H1 (cell line): Measurements from ENCODE around the gene PRR5L. TPM values are rescaled to one million over a fixed set of nuclear protein-coding genes. Genes with fewer than 3 reads are reported as not detected.

Experiments
- CTCF ChIA-PET: fragments of 300-600 bp; sonication (Branson Sonifier 250); formaldehyde crosslinking; loops from one replicate; lab custom pipeline; 2021; ENCODE audit not compliant: partially characterized antibody; lab: Charles Lee
- POLR2A ChIA-PET: fragments of 300-600 bp; sonication (Branson Sonifier 250); formaldehyde crosslinking; loops from one replicate; lab custom pipeline; 2021; ENCODE audit warnings: inconsistent platforms; ENCODE audit not compliant: partially characterized antibody; lab: Charles Lee
- DNase-seq, 2 experiments: peaks; one replicate each; pipeline versions ENCODE4 v3.0.0 to v3.0.0-alpha.2; 2010 to 2022; ENCODE audit warnings: low spot score in 2 of 2, low read depth in 1 of 2, mixed read lengths in 1 of 2
- FAIRE-seq: peaks from 2 replicates; lab custom pipeline; 2011; peaks lifted over from hg19 to GRCh38; lab: Jason Lieb, UNC
- H2AFZ ChIP-seq: 2 replicates; pipeline ENCODE4 v1.8.1; 2012; ENCODE audit warnings: low read length, inconsistent platforms
- H2AK5ac ChIP-seq: 2 replicates; pipeline ENCODE4 v1.6.1; 2013; ENCODE audit warnings: low read depth, low read length
- H2BK120ac ChIP-seq: replicated peaks from 2 replicates; pipeline ENCODE3; 2013; ENCODE audit warnings: low read depth, low read length, inconsistent platforms
- H2BK12ac ChIP-seq: 2 replicates; pipeline ENCODE4 v1.6.1; 2013; ENCODE audit warnings: low read depth, low read length
- H2BK15ac ChIP-seq: 2 replicates; pipeline ENCODE4 v1.6.1; 2013; ENCODE audit warnings: low read length
- H2BK20ac ChIP-seq: 2 replicates; pipeline ENCODE4 v1.6.1; 2013; ENCODE audit warnings: low read length
- H2BK5ac ChIP-seq: 2 replicates; pipeline ENCODE4 v1.6.1; 2013; ENCODE audit warnings: low read depth, low read length
- H3K14ac ChIP-seq: 2 replicates; pipeline ENCODE4 v1.6.1; 2013; ENCODE audit warnings: inconsistent platforms; ENCODE audit not compliant: insufficient read length
- H3K18ac ChIP-seq: 2 replicates; pipeline ENCODE4 v1.6.1; 2013; ENCODE audit warnings: low read length; ENCODE audit errors: extremely low read depth
- H3K23ac ChIP-seq: 2 replicates; pipeline ENCODE4 v1.6.1; 2013; ENCODE audit warnings: inconsistent platforms; ENCODE audit not compliant: insufficient read length
- H3K23me2 ChIP-seq: 2 replicates; pipeline ENCODE4 v1.6.1; 2013; ENCODE audit warnings: low read depth, low read length
- H3K27ac ChIP-seq: 2 replicates; pipeline ENCODE4 v1.6.1; 2011; ENCODE audit warnings: low read depth, low read length, inconsistent platforms
- H3K27me3 ChIP-seq, 4 experiments: replicated peaks in 1 of 4; 1 replicate in 1 of 4; 2 replicates in 3 of 4; pipeline versions ENCODE4 v1.6.1 to v1.8.1; 2011 to 2013; ENCODE audit warnings: low read length in 3 of 4, mild to moderate bottlenecking in 3 of 4, inconsistent platforms in 2 of 4, mixed read lengths in 2 of 4, moderate library complexity in 1 of 4; ENCODE audit not compliant: control insufficient read depth in 3 of 4, insufficient read depth in 3 of 4; ENCODE audit errors: extremely low read depth in 1 of 4
- H3K36me3 ChIP-seq, 4 experiments: 2 replicates each; pipeline versions ENCODE4 v1.6.1 to v1.8.1; 2011 to 2013; ENCODE audit warnings: mild to moderate bottlenecking in 4 of 4, low read length in 3 of 4, moderate library complexity in 2 of 4, control low read depth in 1 of 4, inconsistent platforms in 1 of 4; ENCODE audit not compliant: insufficient read depth in 4 of 4, control insufficient read depth in 2 of 4
- H3K4ac ChIP-seq: replicated peaks from 2 replicates; pipeline ENCODE3; 2013; ENCODE audit warnings: low read length, low read depth, mixed read lengths, inconsistent platforms; ENCODE audit not compliant: insufficient read length
- H3K4me1 ChIP-seq, 4 experiments: replicated peaks in 1 of 4; 1 replicate in 1 of 4; 2 replicates in 3 of 4; pipeline versions ENCODE4 v1.6.1 to v1.8.1; 2011 to 2013; ENCODE audit warnings: low read length in 3 of 4, inconsistent platforms in 2 of 4, mixed read lengths in 1 of 4; ENCODE audit not compliant: insufficient read depth in 4 of 4, control insufficient read depth in 3 of 4
- H3K4me2 ChIP-seq, 2 experiments: 2 replicates each; pipeline versions ENCODE4 v1.6.1 to v1.8.1; 2011 to 2013; ENCODE audit warnings: low read depth in 2 of 2, low read length in 2 of 2, control low read depth in 1 of 2, inconsistent platforms in 1 of 2, mild to moderate bottlenecking in 1 of 2; ENCODE audit not compliant: insufficient read depth in 1 of 2
- H3K4me3 ChIP-seq, 4 experiments: fragments of 200-600, 300-600 bp in 1 of 4; sonication (generic), shearing (Covaris generic), sonication (Bioruptor Twin) in 1 of 4; 2 replicates each; pipeline versions ENCODE4 v1.5.1 to v1.8.1; 2011 to 2016; ENCODE audit warnings: low read length in 4 of 4, low read depth in 3 of 4, control low read depth in 2 of 4, inconsistent platforms in 2 of 4, mild to moderate bottlenecking in 2 of 4, mixed read lengths in 1 of 4, moderate library complexity in 1 of 4; ENCODE audit not compliant: insufficient read depth in 2 of 4; ENCODE audit errors: extremely low read depth in 1 of 4
- H3K56ac ChIP-seq: replicated peaks from 2 replicates; pipeline ENCODE3; 2013; ENCODE audit warnings: low read depth, mild to moderate bottlenecking, mixed read lengths, low read length, inconsistent platforms; ENCODE audit not compliant: insufficient read length
- H3K79me1 ChIP-seq: 2 replicates; pipeline ENCODE4 v1.6.1; 2013; ENCODE audit warnings: low read depth, low read length, control low read depth
- H3K79me2 ChIP-seq, 2 experiments: 2 replicates each; pipeline versions ENCODE4 v1.6.1 to v1.8.1; 2012 to 2013; ENCODE audit warnings: low read length in 2 of 2, mild to moderate bottlenecking in 2 of 2, inconsistent platforms in 1 of 2; ENCODE audit not compliant: insufficient read depth in 2 of 2, control insufficient read depth in 1 of 2
- H3K9ac ChIP-seq, 4 experiments: replicated peaks in 1 of 4; 1 replicate in 1 of 4; 2 replicates in 3 of 4; pipeline versions ENCODE4 v1.6.1 to v1.8.1; 2011 to 2013; ENCODE audit warnings: low read depth in 3 of 4, low read length in 3 of 4, control low read depth in 2 of 4, mild to moderate bottlenecking in 2 of 4, moderate library complexity in 2 of 4, inconsistent platforms in 1 of 4; ENCODE audit errors: extremely low read depth in 1 of 4
- H3K9me3 ChIP-seq, 2 experiments: 2 replicates each; pipeline versions ENCODE4 v1.6.1 to v1.8.1; 2012 to 2013; ENCODE audit warnings: mild to moderate bottlenecking in 2 of 2, moderate library complexity in 2 of 2, control low read depth in 1 of 2, inconsistent platforms in 1 of 2, low read depth in 1 of 2, low read length in 1 of 2, mixed read lengths in 1 of 2; ENCODE audit not compliant: insufficient read depth in 2 of 2
- H4K20me1 ChIP-seq, 2 experiments: replicated peaks in 1 of 2; 2 replicates each; pipeline versions ENCODE3 to v1.8.1; 2011 to 2013; ENCODE audit warnings: inconsistent platforms in 2 of 2, low read length in 2 of 2, mild to moderate bottlenecking in 1 of 2; ENCODE audit not compliant: insufficient read depth in 2 of 2, control insufficient read depth in 1 of 2
- H4K5ac ChIP-seq: 2 replicates; pipeline ENCODE4 v1.6.1; 2013; ENCODE audit warnings: low read length, low read depth, mixed read lengths, inconsistent platforms; ENCODE audit not compliant: insufficient read length
- H4K8ac ChIP-seq: 2 replicates; pipeline ENCODE4 v1.8.0; 2013; ENCODE audit warnings: mild to moderate bottlenecking, moderate library complexity, low read length, inconsistent platforms; ENCODE audit not compliant: insufficient read depth; ENCODE audit errors: extremely low read depth
- H4K91ac ChIP-seq: replicated peaks from 2 replicates; pipeline ENCODE3; 2013; ENCODE audit warnings: low read length, mixed read lengths, inconsistent platforms; ENCODE audit not compliant: insufficient read length
- HDAC2 ChIP-seq, 2 experiments: fragments of 300-600 bp in 1 of 2; sonication (generic) in 1 of 2; IDR thresholded peaks; 2 replicates each; pipeline ENCODE4 v1.6.1; 2011 to 2012; ENCODE audit warnings: low read depth in 2 of 2, low read length in 2 of 2, mild to moderate bottlenecking in 2 of 2, moderate library complexity in 2 of 2, borderline replicate concordance in 1 of 2, inconsistent platforms in 1 of 2
- KDM1A ChIP-seq: fragments of 200-600, 300-600 bp; sonication (generic); IDR thresholded peaks from 2 replicates; pipeline ENCODE4 v1.7.1; 2016; ENCODE audit warnings: mild to moderate bottlenecking, low read length, borderline replicate concordance
- KDM5A ChIP-seq: fragments of 200-600 bp; IDR thresholded peaks from 2 replicates; pipeline ENCODE4 v1.7.1; 2012; ENCODE audit warnings: mild to moderate bottlenecking, low read length, inconsistent platforms, mixed read lengths
- RAD21 ChIP-seq, 2 experiments: IDR thresholded peaks in 1 of 2; conservative IDR thresholded peaks in 1 of 2; 2 replicates each; pipeline ENCODE4 v1.6.1; 2011; ENCODE audit warnings: low read depth in 2 of 2, low read length in 2 of 2, improper control_type of control experiment in 1 of 2, inconsistent platforms in 1 of 2, mild to moderate bottlenecking in 1 of 2, moderate library complexity in 1 of 2
- RXRA ChIP-seq: IDR thresholded peaks from 2 replicates; pipeline ENCODE4 v1.6.1; 2011; ENCODE audit warnings: low read depth, mild to moderate bottlenecking, low read length, moderate library complexity; ENCODE audit not compliant: insufficient read depth
- WGBS, 2 experiments: shearing (Covaris generic) in 1 of 2; methylation state at CpG; one replicate each; pipeline versions ENCODE4 v1.1.6 to v1.1.7; 2013 to 2015; ENCODE audit warnings: low lambda C conversion rate in 2 of 2, mixed read lengths in 2 of 2, inconsistent platforms in 1 of 2, low coverage in 1 of 2, missing lambda C conversion rate in 1 of 2; ENCODE audit not compliant: insufficient replicate concordance in 2 of 2, insufficient coverage in 1 of 2, insufficient read length in 1 of 2; ENCODE audit errors: extremely low coverage in 1 of 2, missing lambda C conversion rate in 1 of 2; 5-methylcytosine and 5-hydroxymethylcytosine counted together
- polyA plus RNA-seq, 7 experiments: library from polyadenylated mRNA; depleted of rRNA in 3 of 7; stranded (reverse) in 5 of 7; unstranded in 2 of 7; fragments of >200 nt in 5 of 7; fragments of 200-250 nt in 2 of 7; gene quantifications; 1 replicate in 5 of 7; 2 replicates in 1 of 7; 4 replicates in 1 of 7; pipeline versions ENCODE4 v1.2.1 to v1.2.3, GENCODE V29; 2011 to 2013; ENCODE audit warnings: missing spikeins in 2 of 7, mixed read lengths in 2 of 7
- total RNA-seq: library from RNA; stranded (reverse); fragmentation: NEBNext Ultra II Directional; extraction: Animal tissue kit (Norgen Biotek cat#: 25700); gene quantifications from 2 replicates; pipeline ENCODE4 v1.2.1, GENCODE V29; 2021
- TF ChIP-seq, protein P1 (sequence below), 3 experiments: IDR thresholded peaks; 1 replicate in 2 of 3; 2 replicates in 1 of 3; pipeline versions ENCODE4 v1.5.1 to v1.6.1; 2011; ENCODE audit warnings: low read length in 3 of 3, mild to moderate bottlenecking in 3 of 3, inconsistent platforms in 2 of 3, low read depth in 1 of 3, moderate library complexity in 1 of 3; ENCODE audit not compliant: insufficient read depth in 1 of 3; ENCODE audit errors: control extremely low read depth in 1 of 3

The PRR5L gene
- total and polyA plus RNA-seq, 2 of the 8 experiments (the other 6 are each of a cell fraction or from before 2014, with no cell fraction given), result 6.6 to 10.1 TPM

DNA sequence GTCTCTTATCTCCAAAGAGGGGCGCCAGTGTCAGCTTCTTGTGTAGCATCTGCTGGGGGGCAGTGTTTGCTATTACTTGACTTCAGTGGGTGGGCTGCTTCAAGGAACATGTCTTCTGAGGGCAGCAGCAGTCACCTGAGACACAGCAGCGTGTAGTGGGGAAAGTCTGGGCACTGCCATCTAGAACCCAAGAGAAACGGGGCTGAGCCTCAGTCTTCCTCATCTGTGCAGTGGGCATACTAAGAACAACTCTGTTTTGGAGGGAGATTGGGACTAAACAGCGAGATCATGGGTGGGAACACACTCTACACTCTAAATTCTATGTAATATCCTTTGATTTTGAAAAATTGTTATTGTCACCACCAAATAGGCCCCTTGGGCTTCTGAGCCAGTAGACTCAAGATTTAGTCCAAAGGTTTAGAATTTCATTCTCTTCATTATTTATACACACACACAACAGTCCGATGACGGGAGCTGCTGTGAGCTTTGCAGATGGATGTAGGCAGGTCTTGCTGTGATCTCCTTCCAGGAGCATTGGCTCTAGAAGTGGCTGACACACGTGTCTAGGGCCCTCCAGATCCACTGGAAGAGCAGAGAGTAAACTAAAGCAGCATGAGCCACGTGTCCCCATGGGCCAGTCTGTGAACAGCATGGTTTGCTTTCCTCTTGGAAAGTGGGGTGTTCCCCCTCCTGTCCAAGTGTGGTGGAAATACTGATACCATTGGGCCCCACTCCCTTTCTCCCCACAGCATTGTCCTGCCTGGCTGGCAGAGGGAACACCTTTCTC, 162.2 kb downstream of the PRR5L start:
- TF ChIP-seq HDAC2 (IDR thresholded peaks at IDR 0.05; ENCODE audit: borderline replicate concordance in 1 of 2, low read depth in 2 of 2, low read length in 2 of 2) (peak in 1 of 2 experiments; percentile 79; a peak in 1 of 4 replicates), RXRA (no peak), RAD21 (IDR thresholded peaks at IDR 0.05 in 1 of 2, conservative IDR thresholded peaks at IDR 0.05 in 1 of 2; ENCODE audit: low read depth in 2 of 2, low read length in 2 of 2) (0 out of 4 replicates have a peak, but pooled peaks of 1 of the 2 experiments have one; percentile 3), KDM5A (no peak), KDM1A (peak; percentile 76; the same call in 1 of the 2 replicates)
- TF ChIP-seq, protein P1, sequence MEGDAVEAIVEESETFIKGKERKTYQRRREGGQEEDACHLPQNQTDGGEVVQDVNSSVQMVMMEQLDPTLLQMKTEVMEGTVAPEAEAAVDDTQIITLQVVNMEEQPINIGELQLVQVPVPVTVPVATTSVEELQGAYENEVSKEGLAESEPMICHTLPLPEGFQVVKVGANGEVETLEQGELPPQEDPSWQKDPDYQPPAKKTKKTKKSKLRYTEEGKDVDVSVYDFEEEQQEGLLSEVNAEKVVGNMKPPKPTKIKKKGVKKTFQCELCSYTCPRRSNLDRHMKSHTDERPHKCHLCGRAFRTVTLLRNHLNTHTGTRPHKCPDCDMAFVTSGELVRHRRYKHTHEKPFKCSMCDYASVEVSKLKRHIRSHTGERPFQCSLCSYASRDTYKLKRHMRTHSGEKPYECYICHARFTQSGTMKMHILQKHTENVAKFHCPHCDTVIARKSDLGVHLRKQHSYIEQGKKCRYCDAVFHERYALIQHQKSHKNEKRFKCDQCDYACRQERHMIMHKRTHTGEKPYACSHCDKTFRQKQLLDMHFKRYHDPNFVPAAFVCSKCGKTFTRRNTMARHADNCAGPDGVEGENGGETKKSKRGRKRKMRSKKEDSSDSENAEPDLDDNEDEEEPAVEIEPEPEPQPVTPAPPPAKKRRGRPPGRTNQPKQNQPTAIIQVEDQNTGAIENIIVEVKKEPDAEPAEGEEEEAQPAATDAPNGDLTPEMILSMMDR (IDR thresholded peaks at IDR 0.05; ENCODE audit: control extremely low read depth in 1 of 3, insufficient read depth in 1 of 3, low read depth in 1 of 3, low read length in 3 of 3), result peak in 2 of 3 experiments; percentile 12; a peak in 2 of 4 replicates
- H4K91ac ChIP-seq, result no peak overlapping the region
- no peak overlapping the region for H2BK120ac ChIP-seq
- H2BK20ac ChIP-seq, result no peak overlapping the region
- H4K5ac ChIP-seq, result no peak overlapping the region
- no peaks in the 10 kb centered on the region for H3K79me2 ChIP-seq
- WGBS, 2 experiments, result 88% methylated on average over 8 of the region's 8 CpGs; no CpG with 5 or more reads in 1 of the 2 experiments
- H3K27me3 ChIP-seq, result no peaks in the 10 kb centered on the region
- CTCF ChIA-PET, result interaction anchor here (0.7 to 4.0 kb wide), 8 partner anchors 8 to 166 kb away, joined by 3 to 29 read pairs (median 4); no protein-coding TSS in a partner anchor
- no peak overlapping the region for H3K4ac ChIP-seq
- H2BK5ac ChIP-seq, result no peak overlapping the region
- no peak overlapping the region for H3K27ac ChIP-seq
- H3K36me3 ChIP-seq, result no peaks in the 10 kb centered on the region
- no peak overlapping the region for H3K56ac ChIP-seq
- H4K8ac ChIP-seq, result no peak overlapping the region
- H2BK15ac ChIP-seq, result no peak overlapping the region
- H3K14ac ChIP-seq, result no peak overlapping the region
- no peaks in the 10 kb centered on the region for H3K23me2 ChIP-seq
- H3K4me2 ChIP-seq, result no peak overlapping the region
- peaks cover 0 to 30% (median 13%) of the 10 kb centered on the region in 4 experiments; a peak in 6 of 7 replicates for H3K4me1 ChIP-seq
- H4K20me1 ChIP-seq, result no peaks in the 10 kb centered on the region
- H3K18ac ChIP-seq, result no peak overlapping the region
- DNase-seq (no peak), FAIRE-seq (no peak)
- no peaks in the 10 kb centered on the region for H3K9me3 ChIP-seq
- H2BK12ac ChIP-seq, result no peak overlapping the region
- no peaks in the 10 kb centered on the region for H3K79me1 ChIP-seq
- no peak overlapping the region for H3K23ac ChIP-seq
- H3K4me3 ChIP-seq, result no peak overlapping the region
- no peak overlapping the region for H2AFZ ChIP-seq
- POLR2A ChIA-PET, result interaction anchor here (0.9 kb wide), 1 partner anchor 11 kb away, joined by 3 read pairs; no protein-coding TSS in a partner anchor
- H2AK5ac ChIP-seq, result no peak overlapping the region
- no peak overlapping the region for H3K9ac ChIP-seq
